ENCODE data around the gene SLC29A4.
"Not testable (repeated sequence)": the region's sequence is repeated elsewhere in the genome, so short reads cannot be mapped to it uniquely, and the experiment has no call there.

SLC29A4 gene

DNA sequence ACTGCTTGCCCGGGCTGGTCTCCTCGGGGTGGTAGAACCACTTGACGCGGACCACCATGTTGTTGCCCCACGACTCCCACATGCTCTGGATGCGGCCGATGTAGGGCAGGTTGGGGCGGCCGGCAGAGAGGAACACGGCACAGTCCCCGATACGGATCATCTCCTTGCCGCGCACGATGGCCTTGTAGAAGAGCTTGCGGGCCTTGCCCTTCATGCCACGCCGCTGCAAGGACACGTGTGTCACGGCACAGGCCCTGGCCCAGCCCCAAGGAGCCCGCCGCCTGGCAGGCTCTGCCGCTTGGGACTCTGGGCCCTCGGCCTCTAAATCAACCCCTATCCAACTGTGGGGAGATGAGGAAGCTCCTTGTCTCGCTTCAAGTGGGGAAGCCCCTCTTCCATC is 26.4 kb downstream of the SLC29A4 start:
- Histone ChIP-seq H3K9me3 (ENCODE audit: severe bottlenecking) (no peaks in the 10 kb centered on the region), H3K27ac (no peak overlapping the region), H3K27me3 (ENCODE audit: insufficient read depth, low read depth, severe bottlenecking) (no peaks in the 10 kb centered on the region), H3K4me3 (ENCODE audit: low read depth, low read length) (no peak overlapping the region), H3K36me3 (no peaks in the 10 kb centered on the region)
- TF ChIP-seq, protein P1, sequence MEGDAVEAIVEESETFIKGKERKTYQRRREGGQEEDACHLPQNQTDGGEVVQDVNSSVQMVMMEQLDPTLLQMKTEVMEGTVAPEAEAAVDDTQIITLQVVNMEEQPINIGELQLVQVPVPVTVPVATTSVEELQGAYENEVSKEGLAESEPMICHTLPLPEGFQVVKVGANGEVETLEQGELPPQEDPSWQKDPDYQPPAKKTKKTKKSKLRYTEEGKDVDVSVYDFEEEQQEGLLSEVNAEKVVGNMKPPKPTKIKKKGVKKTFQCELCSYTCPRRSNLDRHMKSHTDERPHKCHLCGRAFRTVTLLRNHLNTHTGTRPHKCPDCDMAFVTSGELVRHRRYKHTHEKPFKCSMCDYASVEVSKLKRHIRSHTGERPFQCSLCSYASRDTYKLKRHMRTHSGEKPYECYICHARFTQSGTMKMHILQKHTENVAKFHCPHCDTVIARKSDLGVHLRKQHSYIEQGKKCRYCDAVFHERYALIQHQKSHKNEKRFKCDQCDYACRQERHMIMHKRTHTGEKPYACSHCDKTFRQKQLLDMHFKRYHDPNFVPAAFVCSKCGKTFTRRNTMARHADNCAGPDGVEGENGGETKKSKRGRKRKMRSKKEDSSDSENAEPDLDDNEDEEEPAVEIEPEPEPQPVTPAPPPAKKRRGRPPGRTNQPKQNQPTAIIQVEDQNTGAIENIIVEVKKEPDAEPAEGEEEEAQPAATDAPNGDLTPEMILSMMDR (IDR thresholded peaks at IDR 0.05; ENCODE audit: low read depth, low read length) = no peak
- DNase-seq = no peak

DNA sequence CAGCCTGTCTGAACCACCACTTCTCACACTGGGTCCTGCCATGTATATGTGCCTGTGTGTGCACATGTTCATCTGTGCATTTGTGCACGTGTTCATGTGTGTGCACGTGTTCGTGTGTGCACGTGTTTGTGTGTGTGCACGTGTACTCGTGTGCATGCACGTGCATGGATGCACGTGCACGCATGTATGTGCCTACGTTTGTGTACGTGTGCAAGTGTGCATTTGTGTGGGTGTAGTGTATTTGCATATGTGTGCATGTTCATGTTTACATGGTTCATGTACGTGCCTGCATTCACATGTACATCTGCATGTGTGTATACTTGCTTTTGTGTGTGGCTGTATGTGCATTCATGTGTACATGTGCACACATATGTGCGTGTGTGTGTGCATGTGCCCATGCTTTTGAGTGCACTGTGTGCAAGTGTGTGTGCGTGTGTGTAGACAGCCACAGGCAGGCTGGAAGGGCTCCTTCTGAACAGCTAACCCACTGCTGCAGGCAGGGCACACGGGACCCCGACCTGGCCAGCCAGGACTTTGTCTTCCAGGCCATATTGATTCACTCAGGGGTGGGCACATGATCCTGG is 28.2 kb downstream of the SLC29A4 start:
- Histone ChIP-seq H3K9me3 (ENCODE audit: severe bottlenecking) (no peaks in the 10 kb centered on the region), H3K27me3 (ENCODE audit: insufficient read depth, low read depth, severe bottlenecking) (no peaks in the 10 kb centered on the region), H3K4me3 (ENCODE audit: low read depth, low read length) (no peak overlapping the region), H3K27ac (no peak overlapping the region), H3K36me3 (no peaks in the 10 kb centered on the region)
- TF ChIP-seq, protein P1 (IDR thresholded peaks at IDR 0.05; ENCODE audit: low read depth, low read length) = no peak
- DNase-seq = no peak

DNA sequence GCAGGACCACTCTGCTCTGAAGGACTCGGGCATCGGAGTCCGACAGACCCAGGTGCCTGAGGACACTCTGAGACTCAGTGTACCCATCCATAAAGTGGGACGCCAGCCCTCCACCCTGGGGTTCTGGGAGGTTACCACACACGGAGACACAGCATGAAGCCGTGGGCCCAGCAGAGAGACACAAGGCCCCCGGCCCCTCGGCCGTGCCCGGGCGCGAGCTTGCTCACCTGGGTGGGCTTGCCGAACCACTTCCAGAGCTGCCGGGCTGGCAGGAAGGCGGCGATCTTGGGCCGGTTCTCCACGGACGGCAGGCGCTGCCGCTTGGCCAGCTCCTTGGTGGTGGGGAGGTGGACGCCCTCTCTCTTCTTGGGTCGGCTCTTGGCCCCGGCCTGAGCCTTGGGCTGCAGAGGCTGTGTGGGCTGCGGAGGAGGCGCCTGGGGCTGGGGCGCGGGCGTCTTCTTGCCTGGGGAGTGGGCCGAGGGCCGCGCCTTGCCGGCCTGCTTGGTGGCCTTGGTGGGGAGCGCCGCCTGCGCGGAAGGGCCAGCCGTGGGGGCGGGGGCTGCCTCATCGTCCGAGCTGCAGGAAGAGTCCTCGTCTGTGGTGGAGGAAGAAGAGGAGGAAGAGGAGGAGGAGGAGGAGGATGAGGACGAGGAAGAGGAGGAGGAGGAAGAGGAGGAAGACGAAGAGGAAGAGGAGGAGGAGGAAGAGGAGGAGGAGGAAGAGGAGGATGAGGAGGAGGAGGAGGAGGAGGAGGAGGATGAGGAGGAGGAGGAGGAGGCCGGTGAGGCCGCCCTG is 29.7 kb downstream of the SLC29A4 start:
- H3K4me3 ChIP-seq (ENCODE audit: low read depth, low read length); H3K36me3 ChIP-seq: not testable (repeated sequence)

DNA sequence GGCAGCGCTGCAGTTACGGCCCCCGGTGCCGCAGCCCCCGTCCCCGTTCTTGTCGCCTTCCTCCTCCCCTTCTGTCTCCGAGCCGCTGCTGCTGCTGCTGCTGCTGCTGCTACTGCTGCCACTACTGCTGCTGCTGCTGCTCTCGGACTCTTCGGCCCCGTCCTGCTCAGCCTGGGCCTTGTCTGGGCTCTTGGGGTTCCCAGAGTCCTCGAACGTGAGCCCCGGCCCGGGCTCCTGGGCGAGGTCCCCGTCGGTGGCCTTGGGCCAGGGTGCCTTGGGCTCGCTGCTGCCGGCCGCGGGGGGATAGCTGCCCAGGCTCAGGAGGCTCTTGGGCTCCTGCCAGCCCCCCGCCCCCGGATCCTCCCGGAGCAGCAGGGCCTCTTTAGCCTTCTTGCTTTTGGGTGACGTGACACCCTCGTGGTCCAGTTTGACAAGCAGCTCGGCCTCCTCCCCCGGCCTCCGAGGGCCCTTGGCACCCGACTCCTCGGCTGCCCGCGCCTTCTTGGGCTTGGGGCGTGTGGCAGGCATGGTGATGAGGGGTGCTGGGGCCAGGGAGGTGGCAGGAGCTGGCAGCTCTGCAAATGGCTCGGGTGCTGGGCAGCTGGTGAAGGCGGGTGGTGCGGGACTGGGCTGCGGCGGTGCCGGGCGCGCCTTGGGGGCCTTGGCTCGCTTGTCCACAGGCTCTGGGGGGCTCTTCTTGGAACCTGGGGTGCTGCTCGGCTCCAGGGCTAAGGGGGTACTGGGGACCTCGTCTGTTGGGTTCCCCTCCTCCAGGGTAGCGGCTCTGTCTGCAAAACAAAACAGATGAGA is 30.5 kb downstream of the SLC29A4 start:
- H3K27ac ChIP-seq; H3K9me3 ChIP-seq (ENCODE audit: severe bottlenecking); H3K27me3 ChIP-seq (ENCODE audit: insufficient read depth, low read depth, severe bottlenecking); H3K4me3 ChIP-seq (ENCODE audit: low read depth, low read length); DNase-seq; H3K36me3 ChIP-seq: not testable (repeated sequence)

More for the DNA sequence above, 29.7 kb downstream of the SLC29A4 start:
- not testable (repeated sequence) for H3K27me3 ChIP-seq (ENCODE audit: insufficient read depth, low read depth, severe bottlenecking); H3K9me3 ChIP-seq (ENCODE audit: severe bottlenecking); H3K27ac ChIP-seq; DNase-seq

DNA sequence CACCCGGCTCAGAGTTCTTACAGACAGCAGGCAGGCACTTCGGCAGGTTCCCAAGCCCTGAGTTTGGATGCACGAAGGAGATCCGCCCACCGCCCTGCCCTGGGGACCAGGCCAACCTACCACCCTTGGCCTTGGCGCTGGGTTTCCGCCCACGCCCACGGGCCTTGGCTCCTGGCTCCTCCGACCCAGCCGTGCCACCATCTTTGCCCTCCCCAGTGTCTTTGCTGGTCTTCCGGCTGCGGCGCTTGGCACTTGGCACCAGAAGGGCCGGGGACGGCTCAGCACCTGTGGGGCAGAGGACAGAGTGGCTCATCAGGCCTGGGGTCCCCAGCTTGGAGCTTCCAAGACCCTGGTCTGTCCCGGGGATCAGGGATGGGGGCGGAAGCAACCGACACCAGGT is 32.1 kb downstream of the SLC29A4 start:
- DNase-seq = no peak
- TF ChIP-seq, protein P1 (IDR thresholded peaks at IDR 0.05; ENCODE audit: low read depth, low read length) = no peak
- H3K4me3 ChIP-seq (ENCODE audit: low read depth, low read length) = no peak overlapping the region
- H3K27me3 ChIP-seq (ENCODE audit: insufficient read depth, low read depth, severe bottlenecking) = no peaks in the 10 kb centered on the region
- H3K9me3 ChIP-seq (ENCODE audit: severe bottlenecking) = peaks cover 3% of the 10 kb centered on the region
- H3K36me3 ChIP-seq = no peaks in the 10 kb centered on the region
- H3K27ac ChIP-seq = no peak overlapping the region

DNA sequence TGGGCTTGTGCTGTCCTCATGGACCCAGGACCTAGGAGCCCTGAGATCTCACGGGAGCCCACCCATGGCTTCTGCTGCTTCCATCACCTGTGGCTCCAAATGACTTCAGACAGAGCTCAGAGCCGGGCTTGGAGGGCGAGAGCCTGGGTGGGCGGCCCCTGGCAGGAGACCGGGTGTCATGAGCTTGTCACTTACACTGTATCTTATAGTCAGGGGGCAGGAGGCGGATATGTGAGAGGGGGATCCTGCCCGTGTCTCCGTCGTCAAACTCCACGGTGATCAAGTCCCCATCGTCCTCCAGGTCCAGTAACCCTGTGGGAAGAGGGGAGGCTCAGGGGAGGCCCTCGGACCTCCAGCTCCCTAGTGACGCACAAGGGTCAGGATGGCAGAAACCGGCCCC is 33.0 kb downstream of the SLC29A4 start:
- Histone ChIP-seq H3K36me3 (no peaks in the 10 kb centered on the region), H3K27me3 (ENCODE audit: insufficient read depth, low read depth, severe bottlenecking) (no peaks in the 10 kb centered on the region), H3K27ac (no peak overlapping the region), H3K9me3 (ENCODE audit: severe bottlenecking) (peaks cover 3% of the 10 kb centered on the region), H3K4me3 (ENCODE audit: low read depth, low read length) (no peak overlapping the region)
- TF ChIP-seq, protein P1 (IDR thresholded peaks at IDR 0.05; ENCODE audit: low read depth, low read length) = no peak
- DNase-seq = no peak

DNA sequence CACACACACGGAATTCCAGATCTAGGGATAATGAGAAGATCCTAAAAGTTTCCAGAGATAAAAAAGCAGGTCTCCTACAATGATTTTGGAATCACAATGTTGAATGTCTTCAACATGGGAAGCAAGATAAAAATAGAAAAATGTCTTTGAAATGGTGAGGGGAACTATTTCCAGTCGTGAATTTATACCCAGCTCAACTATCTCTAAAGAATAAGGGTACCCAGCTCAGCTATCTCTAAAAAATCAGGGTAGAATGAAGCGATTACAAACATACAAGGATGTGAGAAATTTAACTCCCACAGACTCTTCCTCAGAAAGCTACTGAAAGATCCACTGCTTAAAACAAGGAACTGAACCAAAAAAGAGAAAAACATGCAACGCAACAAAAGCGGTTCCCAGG is 35.9 kb downstream of the SLC29A4 start:
- DNase-seq; H3K27me3 ChIP-seq (ENCODE audit: insufficient read depth, low read depth, severe bottlenecking); H3K27ac ChIP-seq; H3K9me3 ChIP-seq (ENCODE audit: severe bottlenecking); H3K4me3 ChIP-seq (ENCODE audit: low read depth, low read length); H3K36me3 ChIP-seq: not testable (repeated sequence)

Data from WERI-Rb-1 (cell line).